ENCODE measurements around the gene NYNRIN. TPM values are rescaled to one million over a fixed set of nuclear protein-coding genes. Genes with fewer than 3 reads are reported as not detected.
"Not testable (repeated sequence)": the region's sequence is repeated elsewhere in the genome, so short reads cannot be mapped to it uniquely, and the experiment has no call there.

NYNRIN gene
- polyA plus RNA-seq (2011; rRNA removed) (10.4 and 10.5 TPM in 2 replicates), polyA minus RNA-seq (2011; rRNA and poly(A)+ RNA removed) (18.3 and 20.1 TPM in 2 replicates)

DNA sequence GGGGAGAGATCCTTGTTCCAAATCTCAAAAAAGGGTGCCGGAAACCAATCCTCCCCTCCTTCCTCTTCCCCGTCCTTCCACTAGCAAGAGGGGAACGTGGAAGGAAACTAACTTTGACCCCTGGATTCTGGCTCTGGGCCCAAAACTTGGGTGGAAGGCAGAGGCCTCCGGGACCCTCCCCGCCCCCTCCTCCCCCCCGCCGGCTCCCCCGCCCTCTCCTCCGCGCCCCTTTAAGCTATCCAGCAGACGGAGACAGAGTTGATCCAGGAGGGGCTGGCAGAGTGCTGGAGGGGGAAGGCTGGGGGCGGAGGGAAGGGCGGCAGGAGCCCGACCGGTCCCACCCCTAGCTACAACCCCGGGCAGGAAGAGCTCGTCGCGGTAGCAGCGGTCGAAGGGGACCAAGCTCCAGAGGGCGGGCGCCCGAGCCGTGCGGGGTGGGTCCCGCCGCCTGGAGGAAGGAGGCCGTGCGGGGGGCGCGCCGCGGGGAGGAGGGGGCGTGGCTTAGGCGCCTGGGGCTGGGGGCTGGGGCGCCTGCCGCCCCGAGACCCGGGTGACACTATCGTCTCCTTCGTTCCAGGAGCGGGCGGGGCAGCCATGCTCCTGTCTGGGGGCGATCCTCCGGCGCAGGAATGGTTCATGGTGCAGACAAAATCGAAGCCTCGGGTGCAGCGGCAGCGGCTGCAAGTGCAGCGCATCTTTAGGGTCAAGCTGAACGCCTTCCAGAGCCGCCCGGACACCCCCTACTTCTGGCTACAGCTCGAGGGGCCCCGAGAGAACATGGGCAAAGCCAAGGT is at the start of gene NYNRIN:
Gene NYNRIN, plus strand, starts transcription at position 351 of the 794 bp plus-strand sequence. Its CDS starts 244 bp downstream, at position 595.
- Histone ChIP-seq H3K27ac (ENCODE audit: low read depth, low read length) (no peak within 1 kb of the TSS), H3K9me3 (ENCODE audit: control insufficient read depth, insufficient read depth, low read length) (no peaks in the 10 kb centered on the region), H3K27me3 (ENCODE audit: control insufficient read depth, insufficient read depth, low read length) (no peaks in the 10 kb centered on the region), H3K4me3 (ENCODE audit: low read depth, low read length) (peak within 1 kb of the TSS; percentile 66)
- DNase-seq (ENCODE audit: low read depth, low spot score), result no peak
- ChIA-PET POLR2A (interaction anchor here (1.0 to 1.5 kb wide), 3 partner anchors 31 to 38 kb away, joined by 3 to 6 read pairs (median 4); partner anchors contain the start of genes CBLN3 and KHNYN), CTCF (interaction anchor here (0.7 to 4.4 kb wide), 6 partner anchors 13 to 285 kb away, joined by 3 to 19 read pairs (median 8); no protein-coding TSS in a partner anchor)
- TF ChIP-seq, protein P1, sequence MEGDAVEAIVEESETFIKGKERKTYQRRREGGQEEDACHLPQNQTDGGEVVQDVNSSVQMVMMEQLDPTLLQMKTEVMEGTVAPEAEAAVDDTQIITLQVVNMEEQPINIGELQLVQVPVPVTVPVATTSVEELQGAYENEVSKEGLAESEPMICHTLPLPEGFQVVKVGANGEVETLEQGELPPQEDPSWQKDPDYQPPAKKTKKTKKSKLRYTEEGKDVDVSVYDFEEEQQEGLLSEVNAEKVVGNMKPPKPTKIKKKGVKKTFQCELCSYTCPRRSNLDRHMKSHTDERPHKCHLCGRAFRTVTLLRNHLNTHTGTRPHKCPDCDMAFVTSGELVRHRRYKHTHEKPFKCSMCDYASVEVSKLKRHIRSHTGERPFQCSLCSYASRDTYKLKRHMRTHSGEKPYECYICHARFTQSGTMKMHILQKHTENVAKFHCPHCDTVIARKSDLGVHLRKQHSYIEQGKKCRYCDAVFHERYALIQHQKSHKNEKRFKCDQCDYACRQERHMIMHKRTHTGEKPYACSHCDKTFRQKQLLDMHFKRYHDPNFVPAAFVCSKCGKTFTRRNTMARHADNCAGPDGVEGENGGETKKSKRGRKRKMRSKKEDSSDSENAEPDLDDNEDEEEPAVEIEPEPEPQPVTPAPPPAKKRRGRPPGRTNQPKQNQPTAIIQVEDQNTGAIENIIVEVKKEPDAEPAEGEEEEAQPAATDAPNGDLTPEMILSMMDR (IDR thresholded peaks at IDR 0.05; ENCODE audit: low read depth, low read length), result no peak

DNA sequence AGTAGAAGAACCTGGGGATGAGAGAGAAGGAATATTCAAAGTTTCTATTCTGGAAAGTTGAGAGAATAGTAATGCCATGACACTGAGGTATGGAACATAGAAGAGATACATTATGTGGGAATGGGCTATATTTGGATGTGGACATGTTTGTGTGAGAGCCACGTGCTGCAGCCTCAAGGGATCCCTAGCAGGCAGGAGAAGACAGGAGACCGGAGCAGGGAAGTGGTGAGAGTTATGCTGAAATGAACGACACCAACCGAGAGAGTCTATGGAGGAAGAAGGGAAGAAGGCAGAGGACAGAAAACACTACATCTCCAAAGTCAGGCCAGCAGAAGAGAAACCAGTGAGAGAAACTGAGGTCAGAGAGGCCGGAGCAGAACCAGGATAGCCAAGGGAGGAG is 49.1 kb upstream of the NYNRIN start:
- ChIA-PET CTCF (interaction anchor here (0.7 to 0.9 kb wide), 3 partner anchors 16 to 82 kb away, joined by 4 to 6 read pairs (median 5); no protein-coding TSS in a partner anchor), POLR2A (no interaction called here)
- H3K9me3 ChIP-seq (ENCODE audit: control insufficient read depth, insufficient read depth, low read length), result no peaks in the 10 kb centered on the region
- TF ChIP-seq, protein P1 (IDR thresholded peaks at IDR 0.05; ENCODE audit: low read depth, low read length), result no peak
- H3K4me3 ChIP-seq (ENCODE audit: low read depth, low read length), result no peak overlapping the region
- DNase-seq (ENCODE audit: low read depth, low spot score), result no peak
- H3K27ac ChIP-seq (ENCODE audit: low read depth, low read length), result no peak overlapping the region
- peaks cover 46% of the 10 kb centered on the region for H3K27me3 ChIP-seq (ENCODE audit: control insufficient read depth, insufficient read depth, low read length)

DNA sequence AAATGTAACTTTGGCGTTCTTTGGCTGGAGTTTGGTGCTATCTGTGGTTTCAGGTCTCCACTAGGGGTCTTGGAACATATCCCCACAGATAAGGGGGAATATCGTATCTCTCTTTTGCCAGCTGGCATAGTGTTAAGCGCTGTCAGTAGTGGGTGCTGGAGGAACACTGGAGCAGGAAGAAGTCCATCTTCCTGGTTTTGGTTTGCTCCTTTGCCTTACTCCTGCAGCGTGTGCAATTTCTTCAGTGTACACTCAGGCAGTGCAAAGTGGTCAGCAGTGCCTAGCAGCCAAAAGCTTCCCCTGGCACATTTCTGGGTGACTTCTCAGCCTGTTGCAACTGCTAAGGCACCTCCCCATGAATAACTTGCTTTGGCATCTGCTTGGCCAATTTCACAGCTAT is 47.3 kb upstream of the NYNRIN start:
- Histone ChIP-seq H3K27ac (ENCODE audit: low read depth, low read length) (no peak overlapping the region), H3K27me3 (ENCODE audit: control insufficient read depth, insufficient read depth, low read length) (peaks cover 32% of the 10 kb centered on the region), H3K9me3 (ENCODE audit: control insufficient read depth, insufficient read depth, low read length) (peaks cover 3% of the 10 kb centered on the region; the same call in 1 of the 2 replicates), H3K4me3 (ENCODE audit: low read depth, low read length) (no peak overlapping the region)
- ChIA-PET POLR2A (no interaction called here), CTCF (interaction anchor here (0.7 to 4.5 kb wide), 7 partner anchors 11 to 91 kb away, joined by 3 to 35 read pairs (median 7); partner anchors contain the start of genes ADCY4, CIDEB, RIPK3 and SDR39U1)
- no peak for DNase-seq (ENCODE audit: low read depth, low spot score)
- TF ChIP-seq, protein P1 (IDR thresholded peaks at IDR 0.05; ENCODE audit: low read depth, low read length), result no peak; the same call in 1 of the 2 replicates

DNA sequence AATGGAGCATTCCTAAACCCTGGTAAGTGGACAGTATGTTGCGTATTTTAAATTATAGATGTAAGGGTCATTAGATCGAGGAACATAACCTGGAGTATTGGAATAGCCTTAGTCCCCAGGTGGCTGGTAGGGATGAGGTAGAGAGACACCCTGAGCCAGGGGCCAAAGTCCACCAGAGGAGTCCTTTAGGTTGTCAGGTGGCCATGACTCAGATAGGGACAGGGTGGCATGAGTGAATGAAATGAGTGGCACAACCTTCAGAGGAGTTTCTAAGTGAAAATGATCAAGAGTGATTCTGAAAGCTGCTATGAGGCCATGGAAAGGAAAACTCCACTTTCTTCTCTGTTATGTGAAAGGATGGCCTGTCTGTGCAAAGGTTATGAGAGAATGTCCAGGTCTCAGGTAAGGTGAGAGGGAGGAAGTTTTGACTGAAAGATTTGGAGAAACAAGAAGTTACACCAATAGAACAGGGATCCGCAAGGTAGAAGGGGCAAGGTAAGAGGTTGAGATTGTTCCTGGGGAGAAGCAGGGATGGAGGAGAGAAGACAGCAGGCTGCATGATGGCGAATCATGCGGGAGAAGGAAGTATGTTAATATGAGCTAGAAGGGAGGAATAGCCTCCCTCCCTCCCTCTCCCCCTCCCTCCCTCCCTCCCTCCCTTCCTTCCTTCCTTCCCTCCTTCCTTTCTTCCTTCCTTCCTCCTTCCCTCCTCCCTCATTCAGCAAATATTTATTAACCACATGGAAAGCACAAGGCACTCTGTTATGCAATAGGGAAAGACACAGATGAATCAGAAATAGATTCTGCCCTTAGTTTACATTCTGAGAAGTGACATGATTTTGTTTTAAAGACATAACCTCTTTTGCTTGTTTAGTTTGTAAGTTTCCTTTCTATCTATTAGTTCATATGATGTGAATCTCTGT is 45.0 kb upstream of the NYNRIN start:
- Histone ChIP-seq H3K27me3 (ENCODE audit: control insufficient read depth, insufficient read depth, low read length) (peaks cover 16% of the 10 kb centered on the region), H3K4me3 (ENCODE audit: low read depth, low read length) (no peak overlapping the region), H3K27ac (ENCODE audit: low read depth, low read length) (no peak overlapping the region), H3K9me3 (ENCODE audit: control insufficient read depth, insufficient read depth, low read length) (peaks cover 3% of the 10 kb centered on the region; the same call in 1 of the 2 replicates)
- no peak for DNase-seq (ENCODE audit: low read depth, low spot score)
- ChIA-PET CTCF (interaction anchor here (1.0 to 4.5 kb wide), 3 partner anchors 12 to 78 kb away, joined by 3 to 35 read pairs (median 8); partner anchors contain the start of gene ADCY4), POLR2A (no interaction called here)
- TF ChIP-seq, protein P1 (IDR thresholded peaks at IDR 0.05; ENCODE audit: low read depth, low read length), result no peak

DNA sequence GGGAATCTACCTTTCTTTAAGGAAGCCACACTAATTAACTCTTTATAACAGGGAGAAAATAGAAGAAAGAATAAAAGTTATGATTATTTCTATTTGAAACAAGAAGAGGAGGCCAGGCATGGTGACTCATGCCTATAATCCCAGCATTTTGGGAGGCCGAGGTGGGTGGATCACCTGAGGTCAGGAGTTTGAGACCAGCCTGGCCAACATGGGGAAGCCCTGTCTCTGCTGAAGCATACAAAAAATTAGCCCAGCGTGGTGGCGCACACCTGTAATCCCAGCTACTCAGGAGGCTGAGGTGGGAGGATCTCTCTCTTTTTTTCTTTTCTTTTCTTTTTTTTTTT is 44.3 kb upstream of the NYNRIN start:
- not testable (repeated sequence) for H3K4me3 ChIP-seq (ENCODE audit: low read depth, low read length); DNase-seq (ENCODE audit: low read depth, low spot score); H3K9me3 ChIP-seq (ENCODE audit: control insufficient read depth, insufficient read depth, low read length)
- H3K27ac ChIP-seq (ENCODE audit: low read depth, low read length), result peak overlapping the region; percentile 42
- ChIA-PET POLR2A (interaction anchor here (0.6 to 0.7 kb wide), 2 partner anchors 23 to 25 kb away, joined by 3 to 4 read pairs; no protein-coding TSS in a partner anchor), CTCF (interaction anchor here (1.0 to 4.5 kb wide), 3 partner anchors 11 to 77 kb away, joined by 3 to 35 read pairs (median 8); partner anchors contain the start of gene ADCY4)
- H3K27me3 ChIP-seq (ENCODE audit: control insufficient read depth, insufficient read depth, low read length), result peaks cover 14% of the 10 kb centered on the region
